ENCODE results near the gene PSMC5.

GRCh38 chr17:63817736-63818385 is 9.4 kb upstream of the PSMC5 start:
- TF ChIP-seq POLR2A (IDR thresholded peaks at IDR 0.05) = no peak
- TF ChIP-seq CTCF (IDR thresholded peaks at IDR 0.05) = no peak
- TF ChIP-seq POLR2AphosphoS5 (IDR thresholded peaks at IDR 0.05) = no peak

All from gastroesophageal sphincter (tissue), 3 donors.